Endodermal cell (in vitro differentiated cells): ENCODE measurements around the gene MGLL. TPM values are rescaled to one million over a fixed set of nuclear protein-coding genes. Genes with fewer than 3 reads are reported as not detected.

Experiments used
- DNase-seq: peaks from one replicate; pipeline ENCODE4 v3.0.0-alpha.2; 2017
- H3K27ac ChIP-seq: 2 replicates; pipeline ENCODE4 v1.5.1; 2013; ENCODE audit warnings: mild to moderate bottlenecking, low read depth, low read length, moderate library complexity
- H3K27me3 ChIP-seq: 2 replicates; pipeline ENCODE4 v1.6.1; 2013; ENCODE audit warnings: mild to moderate bottlenecking, low read length, moderate library complexity; ENCODE audit not compliant: insufficient read depth, control insufficient read depth, poor library complexity, severe bottlenecking
- H3K36me3 ChIP-seq: 2 replicates; pipeline ENCODE4 v1.7.0; 2013; ENCODE audit warnings: mild to moderate bottlenecking, low read length, moderate library complexity; ENCODE audit not compliant: control insufficient read depth, insufficient read depth
- H3K4me1 ChIP-seq: one replicate; pipeline ENCODE4 v1.7.0; 2013; ENCODE audit warnings: low read length; ENCODE audit not compliant: control insufficient read depth, insufficient read depth
- H3K4me3 ChIP-seq: 2 replicates; pipeline ENCODE4 v1.5.1; 2013; ENCODE audit warnings: mild to moderate bottlenecking, low read length, moderate library complexity
- H3K9ac ChIP-seq: 2 replicates; pipeline ENCODE4 v1.6.1; 2013; ENCODE audit warnings: mild to moderate bottlenecking, low read length, moderate library complexity; ENCODE audit not compliant: poor library complexity, severe bottlenecking; ENCODE audit errors: extremely low read depth
- H3K9me3 ChIP-seq: 2 replicates; pipeline ENCODE4 v1.6.1; 2013; ENCODE audit warnings: mild to moderate bottlenecking, low read length, moderate library complexity; ENCODE audit not compliant: control insufficient read depth
- H3K27ac Mint-ChIP-seq: 2 replicates; pipeline ENCODE4 v1.8.0; 2020; ENCODE audit warnings: mixed read lengths
- H3K27me3 Mint-ChIP-seq: 2 replicates; pipeline ENCODE4 v1.8.0; 2021; ENCODE audit warnings: mild to moderate bottlenecking, mixed read lengths; ENCODE audit not compliant: insufficient read depth
- H3K36me3 Mint-ChIP-seq: 2 replicates; pipeline ENCODE4 v1.8.0; 2020; ENCODE audit warnings: low read depth, mixed read lengths
- H3K4me1 Mint-ChIP-seq: 2 replicates; pipeline ENCODE4 v1.8.0; 2020; ENCODE audit warnings: mixed read lengths
- H3K4me3 Mint-ChIP-seq: 2 replicates; pipeline ENCODE4 v1.8.0; 2020; ENCODE audit warnings: mild to moderate bottlenecking, moderate library complexity, mixed read lengths
- H3K9me3 Mint-ChIP-seq: 2 replicates; pipeline ENCODE4 v1.8.0; 2020; ENCODE audit warnings: mild to moderate bottlenecking, mixed read lengths
- CTCF ChIP-seq: fragments of 200-600 bp; sonication (generic); conservative IDR thresholded peaks from 2 replicates; pipeline ENCODE4 v1.5.0; 2021; ENCODE audit warnings: antibody characterized with exemption, mild to moderate bottlenecking
- WGBS, 2 experiments: methylation state at CpG; one replicate each; pipeline versions ENCODE4 v1.1.5 to v1.1.7; 2013; ENCODE audit warnings: missing lambda C conversion rate in 2 of 2, mixed read lengths in 1 of 2; ENCODE audit not compliant: insufficient coverage in 1 of 2, insufficient read length in 1 of 2; 5-methylcytosine and 5-hydroxymethylcytosine counted together
- total RNA-seq, 2 donors: library from RNA; stranded (reverse); fragmentation: NEBNext Ultra II Directional in 1 of 2; extraction: Animal tissue kit (Norgen Biotek cat#: 25700) in 1 of 2; gene quantifications; 2 replicates in 1 of 2; 3 replicates in 1 of 2; pipeline ENCODE4 v1.2.1, GENCODE V29; 2021

The MGLL gene
- total RNA-seq, 2 donors from 2014 or later: 0.22 TPM; not detected in 1

GRCh38 chr3:127680798-127681221 is 141.5 kb downstream of the MGLL start:
- H3K36me3 Mint-ChIP-seq: no peaks in the 10 kb centered on the region
- H3K36me3 ChIP-seq: no peaks in the 10 kb centered on the region
- no peaks in the 10 kb centered on the region for H3K9me3 ChIP-seq
- H3K4me3 ChIP-seq: no peak overlapping the region
- no peak overlapping the region for H3K4me3 Mint-ChIP-seq
- H3K27ac ChIP-seq: no peak overlapping the region
- H3K27ac Mint-ChIP-seq: no peak overlapping the region
- H3K4me1 Mint-ChIP-seq: no peaks in the 10 kb centered on the region
- H3K9me3 Mint-ChIP-seq: no peaks in the 10 kb centered on the region
- 82% methylated on average over 1 of the region's 1 CpG; no CpG with 5 or more reads in 1 of the 2 experiments for WGBS, 2 experiments
- no peak for TF ChIP-seq CTCF
- no peaks in the 10 kb centered on the region for H3K27me3 ChIP-seq
- H3K9ac ChIP-seq: no peak overlapping the region
- DNase-seq: no peak
- H3K4me1 ChIP-seq: no peaks in the 10 kb centered on the region
- no peaks in the 10 kb centered on the region for H3K27me3 Mint-ChIP-seq

- no peaks in the 10 kb centered on the region for H3K9me3 Mint-ChIP-seq
- no peak for TF ChIP-seq CTCF
- no peaks in the 10 kb centered on the region for H3K27me3 ChIP-seq
- no peak overlapping the region for H3K27ac ChIP-seq
- no peaks in the 10 kb centered on the region for H3K27me3 Mint-ChIP-seq
- no peak overlapping the region for H3K4me3 Mint-ChIP-seq
- no peak overlapping the region for H3K4me3 ChIP-seq
- no peaks in the 10 kb centered on the region for H3K9me3 ChIP-seq
- no peak overlapping the region for H3K27ac Mint-ChIP-seq
- H3K4me1 ChIP-seq: no peaks in the 10 kb centered on the region
- 92 to 96% methylated on average over 14 to 21 of the region's 21 CpGs for WGBS, 2 experiments
- H3K36me3 Mint-ChIP-seq: no peaks in the 10 kb centered on the region
- no peaks in the 10 kb centered on the region for H3K36me3 ChIP-seq
- no peaks in the 10 kb centered on the region for H3K4me1 Mint-ChIP-seq
- H3K9ac ChIP-seq: no peak overlapping the region
- DNase-seq: peak; percentile 28
Observed at GRCh38 chr3:127680146-127680661, 142.1 kb downstream of the MGLL start.

- H3K4me3 ChIP-seq: no peak overlapping the region
- no peaks in the 10 kb centered on the region for H3K9me3 Mint-ChIP-seq
- no peak overlapping the region for H3K27ac ChIP-seq
- TF ChIP-seq CTCF: peak; percentile 69
- no peaks in the 10 kb centered on the region for H3K36me3 Mint-ChIP-seq
- H3K4me3 Mint-ChIP-seq: no peak overlapping the region
- peak; percentile 82 for DNase-seq
- H3K4me1 Mint-ChIP-seq: no peaks in the 10 kb centered on the region
- peaks cover 1% of the 10 kb centered on the region for H3K27me3 Mint-ChIP-seq
- H3K27ac Mint-ChIP-seq: no peak overlapping the region
- H3K9me3 ChIP-seq: no peaks in the 10 kb centered on the region
- no peak overlapping the region for H3K9ac ChIP-seq
- H3K36me3 ChIP-seq: no peaks in the 10 kb centered on the region
- WGBS, 2 experiments: 87 to 93% methylated on average over 10 to 21 of the region's 21 CpGs
- no peaks in the 10 kb centered on the region for H3K27me3 ChIP-seq
- H3K4me1 ChIP-seq: no peaks in the 10 kb centered on the region
Observed at GRCh38 chr3:127679534-127680145, 142.7 kb downstream of the MGLL start.
